SJCRH30 (cell line): ENCODE data around the gene SLC4A7. TPM values are rescaled to one million over a fixed set of nuclear protein-coding genes. Genes with fewer than 3 reads are reported as not detected.
"Not testable (repeated sequence)": the region's sequence is repeated elsewhere in the genome, so short reads cannot be mapped to it uniquely, and the experiment has no call there.

Source experiments
- DNase-seq, 2 experiments: peaks; one replicate each; pipeline ENCODE4 v3.0.0-alpha.2; 2015 to 2020
- H3K27ac ChIP-seq: fragments of 250-450 bp; sonication (Bioruptor Pico); 2 replicates; pipeline ENCODE4 v1.5.1; 2020; ENCODE audit warnings: mild to moderate bottlenecking, moderate library complexity
- H3K27me3 ChIP-seq: fragments of 250-450 bp; sonication (Bioruptor Pico); 2 replicates; pipeline ENCODE4 v1.5.1; 2020; ENCODE audit warnings: mild to moderate bottlenecking, moderate library complexity
- H3K36me3 ChIP-seq: fragments of 250-450 bp; sonication (Bioruptor Pico); 2 replicates; pipeline ENCODE4 v1.5.1; 2020; ENCODE audit warnings: mild to moderate bottlenecking, moderate library complexity
- H3K4me1 ChIP-seq: fragments of 250-450 bp; sonication (Bioruptor Pico); 2 replicates; pipeline ENCODE4 v1.5.1; 2020; ENCODE audit warnings: mild to moderate bottlenecking, moderate library complexity
- H3K4me3 ChIP-seq: fragments of 250-450 bp; sonication (Bioruptor Pico); 2 replicates; pipeline ENCODE4 v1.5.1; 2020; ENCODE audit warnings: mild to moderate bottlenecking, moderate library complexity
- H3K9me3 ChIP-seq: fragments of 250-450 bp; sonication (Bioruptor Pico); replicated peaks from 2 replicates; pipeline ENCODE4 v1.5.1; 2020; ENCODE audit warnings: mild to moderate bottlenecking, moderate library complexity
- total RNA-seq: library from RNA; depleted of rRNA; stranded (reverse); fragments of >200 nt; shearing (Covaris generic); gene quantifications from 2 replicates; pipeline ENCODE4 v1.2.3, GENCODE V29; 2014

Gene SLC4A7
- total RNA-seq, 1 experiment from 2014 or later: 71.5 TPM

GRCh38 chr3:27467545-27467944 lies 16.6 kb downstream of the SLC4A7 start:
- Histone ChIP-seq H3K4me1 (no peaks in the 10 kb centered on the region), H3K4me3 (no peak overlapping the region), H3K9me3 (no peaks in the 10 kb centered on the region), H3K36me3 (peaks cover 9% of the 10 kb centered on the region; the same call in 1 of the 2 replicates), H3K27ac (no peak overlapping the region), H3K27me3 (no peaks in the 10 kb centered on the region)
- DNase-seq: peak in 1 of 2 experiments; percentile 51

- no peak overlapping the region for H3K27ac ChIP-seq
- no peaks in the 10 kb centered on the region for H3K4me1 ChIP-seq
- H3K4me3 ChIP-seq: no peak overlapping the region
- H3K9me3 ChIP-seq: no peaks in the 10 kb centered on the region
- no peaks in the 10 kb centered on the region for H3K27me3 ChIP-seq
- DNase-seq: no peak
- peaks cover 11% of the 10 kb centered on the region for H3K36me3 ChIP-seq
Observed at GRCh38 chr3:27464646-27465045, 19.5 kb downstream of the SLC4A7 start.

- H3K4me3 ChIP-seq: no peak overlapping the region
- H3K4me1 ChIP-seq: no peaks in the 10 kb centered on the region; the same call in 1 of the 2 replicates
- no peaks in the 10 kb centered on the region for H3K9me3 ChIP-seq
- peaks cover 18% of the 10 kb centered on the region for H3K36me3 ChIP-seq
- no peak overlapping the region for H3K27ac ChIP-seq
- H3K27me3 ChIP-seq: no peaks in the 10 kb centered on the region
- DNase-seq: no peak
Observed at GRCh38 chr3:27462228-27462627, 22.0 kb downstream of the SLC4A7 start.

GRCh38 chr3:27458929-27459328 lies 25.3 kb downstream of the SLC4A7 start:
- Histone ChIP-seq H3K4me1 (no peaks in the 10 kb centered on the region; the same call in 1 of the 2 replicates), H3K27ac (no peak overlapping the region), H3K36me3 (peaks cover 25% of the 10 kb centered on the region), H3K9me3 (0 out of 2 replicates have a peak, but pooled peaks cover 4% of the 10 kb centered on the region), H3K27me3 (no peaks in the 10 kb centered on the region), H3K4me3 (no peak overlapping the region)
- no peak for DNase-seq

GRCh38 chr3:27456554-27456953 lies 27.6 kb downstream of the SLC4A7 start:
- H3K9me3 ChIP-seq: 0 out of 2 replicates have a peak, but pooled peaks cover 4% of the 10 kb centered on the region
- no peak for DNase-seq
- no peaks in the 10 kb centered on the region for H3K27me3 ChIP-seq
- H3K4me3 ChIP-seq: no peak overlapping the region
- H3K27ac ChIP-seq: no peak overlapping the region
- H3K36me3 ChIP-seq: peaks cover 19% of the 10 kb centered on the region
- H3K4me1 ChIP-seq: no peaks in the 10 kb centered on the region; the same call in 1 of the 2 replicates

GRCh38 chr3:27454914-27455313 lies 29.3 kb downstream of the SLC4A7 start:
- Histone ChIP-seq H3K4me1 (no peaks in the 10 kb centered on the region; the same call in 1 of the 2 replicates), H3K36me3 (peaks cover 14% of the 10 kb centered on the region), H3K9me3 (0 out of 2 replicates have a peak, but pooled peaks cover 4% of the 10 kb centered on the region), H3K4me3 (no peak overlapping the region), H3K27ac (no peak overlapping the region), H3K27me3 (no peaks in the 10 kb centered on the region)
- no peak for DNase-seq

- no peaks in the 10 kb centered on the region for H3K27me3 ChIP-seq
- no peaks in the 10 kb centered on the region; the same call in 1 of the 2 replicates for H3K4me1 ChIP-seq
- DNase-seq: no peak
- 0 out of 2 replicates have a peak, but pooled peaks cover 4% of the 10 kb centered on the region for H3K9me3 ChIP-seq
- no peak overlapping the region for H3K27ac ChIP-seq
- no peak overlapping the region for H3K4me3 ChIP-seq
- peaks cover 14% of the 10 kb centered on the region for H3K36me3 ChIP-seq
Observed at GRCh38 chr3:27454461-27454860, 29.7 kb downstream of the SLC4A7 start.

- no peaks in the 10 kb centered on the region for H3K27me3 ChIP-seq
- no peak overlapping the region for H3K4me3 ChIP-seq
- 0 out of 2 replicates have a peak, but pooled peaks cover 4% of the 10 kb centered on the region for H3K9me3 ChIP-seq
- DNase-seq: no peak
- no peak overlapping the region for H3K27ac ChIP-seq
- peaks cover 18% of the 10 kb centered on the region for H3K36me3 ChIP-seq
- no peaks in the 10 kb centered on the region for H3K4me1 ChIP-seq
Observed at GRCh38 chr3:27452368-27453090, 31.7 kb downstream of the SLC4A7 start.

- H3K27ac ChIP-seq: no peak overlapping the region
- no peak for DNase-seq
- no peaks in the 10 kb centered on the region for H3K27me3 ChIP-seq
- no peaks in the 10 kb centered on the region for H3K4me1 ChIP-seq
- 0 out of 2 replicates have a peak, but pooled peaks cover 4% of the 10 kb centered on the region for H3K9me3 ChIP-seq
- peaks cover 19% of the 10 kb centered on the region for H3K36me3 ChIP-seq
- no peak overlapping the region for H3K4me3 ChIP-seq
Observed at GRCh38 chr3:27451842-27452241, 32.3 kb downstream of the SLC4A7 start.

GRCh38 chr3:27451251-27451650 lies 32.9 kb downstream of the SLC4A7 start:
- no peak for DNase-seq
- Histone ChIP-seq H3K9me3 (no peaks in the 10 kb centered on the region), H3K4me1 (no peaks in the 10 kb centered on the region), H3K27me3 (no peaks in the 10 kb centered on the region), H3K36me3 (peaks cover 21% of the 10 kb centered on the region), H3K4me3 (no peak overlapping the region), H3K27ac (no peak overlapping the region)

- Histone ChIP-seq H3K9me3 (no peaks in the 10 kb centered on the region), H3K36me3 (peaks cover 29% of the 10 kb centered on the region), H3K4me3 (no peak overlapping the region), H3K4me1 (no peaks in the 10 kb centered on the region), H3K27me3 (no peaks in the 10 kb centered on the region), H3K27ac (no peak overlapping the region)
- no peak for DNase-seq
Observed at GRCh38 chr3:27449530-27450150, 34.5 kb downstream of the SLC4A7 start.

GRCh38 chr3:27442995-27443394 lies 41.2 kb downstream of the SLC4A7 start:
- not testable (repeated sequence) for H3K4me3 ChIP-seq, DNase-seq, H3K27me3 ChIP-seq, H3K4me1 ChIP-seq, H3K9me3 ChIP-seq, H3K27ac ChIP-seq
- peaks cover 65% of the 10 kb centered on the region for H3K36me3 ChIP-seq

- H3K27ac ChIP-seq, H3K4me1 ChIP-seq, H3K9me3 ChIP-seq, H3K27me3 ChIP-seq, DNase-seq, H3K4me3 ChIP-seq: not testable (repeated sequence)
- H3K36me3 ChIP-seq: peaks cover 69% of the 10 kb centered on the region
Observed at GRCh38 chr3:27438352-27438751, 45.8 kb downstream of the SLC4A7 start.

- peak; percentile 3 to 15 for DNase-seq
- no peak overlapping the region for H3K4me3 ChIP-seq
- H3K4me1 ChIP-seq: no peaks in the 10 kb centered on the region; the same call in 1 of the 2 replicates
- H3K9me3 ChIP-seq: no peaks in the 10 kb centered on the region
- no peak overlapping the region for H3K27ac ChIP-seq
- peaks cover 70% of the 10 kb centered on the region for H3K36me3 ChIP-seq
- H3K27me3 ChIP-seq: no peaks in the 10 kb centered on the region
Observed at GRCh38 chr3:27431116-27431515, 53.1 kb downstream of the SLC4A7 start.

- Histone ChIP-seq H3K9me3 (no peaks in the 10 kb centered on the region), H3K27me3 (no peaks in the 10 kb centered on the region)
Observed at GRCh38 chr3:27429909-27430308, 54.3 kb downstream of the SLC4A7 start.

More at GRCh38 chr3:27429909-27430308, 54.3 kb downstream of the SLC4A7 start:
- peaks cover 66% of the 10 kb centered on the region for H3K36me3 ChIP-seq
- no peak overlapping the region for H3K4me3 ChIP-seq
- DNase-seq: no peak
- no peak overlapping the region for H3K27ac ChIP-seq
- no peaks in the 10 kb centered on the region; the same call in 1 of the 2 replicates for H3K4me1 ChIP-seq
